HepG2 (cell line): ENCODE results near the gene MSI2. TPM values are rescaled to one million over a fixed set of nuclear protein-coding genes. Genes with fewer than 3 reads are reported as not detected.

Source experiments
- CHD4 ChIP-seq: fragments of 200-600 bp; sonication (generic); IDR thresholded peaks from 2 replicates; pipeline ENCODE4 v1.7.0; 2017; ENCODE audit warnings: mild to moderate bottlenecking, low read length, borderline replicate concordance
- DMAP1 ChIP-seq: IDR thresholded peaks from 2 replicates; pipeline ENCODE4 v1.6.1; 2016
- EED ChIP-seq: sonication (generic); formaldehyde crosslinking; IDR thresholded peaks from 2 replicates; pipeline ENCODE4 v1.5.0; 2020; ENCODE audit warnings: mild to moderate bottlenecking, missing genetic modification reagents
- EP300 ChIP-seq, 3 experiments: sonication (generic) in 1 of 3; formaldehyde crosslinking in 1 of 3; IDR thresholded peaks; 2 replicates each; pipeline versions ENCODE4 v1.5.1 to v1.6.1; 2011 to 2020; ENCODE audit warnings: low read depth in 2 of 3, low read length in 2 of 3, borderline replicate concordance in 1 of 3, improper control_type of control experiment in 1 of 3, mild to moderate bottlenecking in 1 of 3, missing genetic modification reagents in 1 of 3, moderate library complexity in 1 of 3
- FOXP1 ChIP-seq, 2 experiments: fragments of 450-650 bp in 1 of 2; IDR thresholded peaks; 2 replicates each; pipeline ENCODE4 v1.6.1; 2017 to 2018; ENCODE audit warnings: antibody characterized with exemption in 1 of 2
- HIVEP1 ChIP-seq: sonication (generic); formaldehyde crosslinking; IDR thresholded peaks from 2 replicates; pipeline ENCODE4 v1.4.0; 2020; ENCODE audit warnings: mild to moderate bottlenecking, missing genetic modification reagents
- HMG20A ChIP-seq: IDR thresholded peaks from 2 replicates; pipeline ENCODE4 v1.6.1; 2016; ENCODE audit warnings: borderline replicate concordance
- HNRNPLL ChIP-seq: fragments of 200-400 bp; formaldehyde crosslinking; IDR thresholded peaks from 2 replicates; pipeline ENCODE4 v1.6.1; 2017; ENCODE audit warnings: mild to moderate bottlenecking, low read depth, low read length; ENCODE audit not compliant: poor library complexity, severe bottlenecking
- NCOA2 ChIP-seq: sonication (generic); formaldehyde crosslinking; IDR thresholded peaks from 2 replicates; pipeline ENCODE4 v1.8.0; 2022; ENCODE audit warnings: inconsistent platforms
- NCOR1 ChIP-seq: fragments of 200-600 bp; sonication (generic); IDR thresholded peaks from 2 replicates; pipeline ENCODE4 v1.7.0; 2017; ENCODE audit warnings: antibody characterized with exemption, low read length, borderline replicate concordance
- PLRG1 ChIP-seq: fragments of 450-650 bp; conservative IDR thresholded peaks from 2 replicates; pipeline ENCODE4 v1.6.1; 2016
- RXRA ChIP-seq: sonication (generic); formaldehyde crosslinking; IDR thresholded peaks from 2 replicates; pipeline ENCODE4 v1.5.1; 2020; ENCODE audit warnings: missing genetic modification reagents
- SP5 ChIP-seq: IDR thresholded peaks from 2 replicates; pipeline ENCODE4 v1.6.1; 2016; ENCODE audit warnings: low read depth, borderline replicate concordance
- U2AF1 ChIP-seq: fragments of 200-400 bp; formaldehyde crosslinking; optimal IDR thresholded peaks from 2 replicates; pipeline ENCODE3; 2017; ENCODE audit warnings: mild to moderate bottlenecking, low read depth, low read length
- ZFP1 ChIP-seq: IDR thresholded peaks from 2 replicates; pipeline ENCODE4 v1.6.1; 2016
- ZKSCAN8 ChIP-seq: IDR thresholded peaks from 2 replicates; pipeline ENCODE4 v1.6.1; 2016; ENCODE audit warnings: borderline replicate concordance, missing genetic modification reagents, missing compliant biosample characterization
- ZMAT3 ChIP-seq: sonication (generic); formaldehyde crosslinking; conservative IDR thresholded peaks from 2 replicates; pipeline ENCODE4 v1.7.0; 2021; ENCODE audit warnings: missing genetic modification reagents
- ZNF10 ChIP-seq: sonication (generic); formaldehyde crosslinking; IDR thresholded peaks from 2 replicates; pipeline ENCODE4 v1.4.0; 2020; ENCODE audit warnings: mild to moderate bottlenecking, low read depth, missing genetic modification reagents, borderline replicate concordance
- ZNF12 ChIP-seq: sonication (generic); formaldehyde crosslinking; IDR thresholded peaks from 2 replicates; pipeline ENCODE4 v1.5.0; 2020; ENCODE audit warnings: missing genetic modification reagents
- ZNF792 ChIP-seq: IDR thresholded peaks from 2 replicates; pipeline ENCODE4 v1.6.1; 2016
- ZNF850 ChIP-seq: sonication (generic); formaldehyde crosslinking; conservative IDR thresholded peaks from 2 replicates; pipeline ENCODE4 v1.9.0; 2021; ENCODE audit warnings: mild to moderate bottlenecking, missing genetic modification reagents
- polyA plus RNA-seq, 8 experiments: library from polyadenylated mRNA; depleted of rRNA in 3 of 8; stranded (reverse) in 7 of 8; unstranded in 1 of 8; fragments of >200 nt; fragmentation: Illumina TruSeq in 4 of 8; extraction: Trizol in 4 of 8; gene quantifications; 2 replicates each; pipeline versions ENCODE4 v1.2.1 to v1.2.3, GENCODE V29; 2011 to 2016; ENCODE audit warnings: low read depth in 4 of 8, missing spikeins in 1 of 8, mixed read lengths in 1 of 8; ENCODE audit not compliant: insufficient read depth in 1 of 8
- total RNA-seq, 5 experiments: library from RNA; depleted of rRNA; stranded (reverse); fragments of >200 nt; fragmentation: Illumina TruSeq; extraction: Trizol; gene quantifications; 2 replicates each; pipeline ENCODE4 v1.2.3, GENCODE V29; 2016; ENCODE audit warnings: low read depth in 1 of 5
- TF ChIP-seq, protein P1 (sequence below): sonication (generic); formaldehyde crosslinking; IDR thresholded peaks from 2 replicates; pipeline ENCODE4 v1.4.0; 2020; ENCODE audit warnings: missing genetic modification reagents
- TF ChIP-seq, protein P2 (sequence below): sonication (generic); formaldehyde crosslinking; conservative IDR thresholded peaks from 2 replicates; pipeline ENCODE4 v1.4.0; 2020; ENCODE audit warnings: missing genetic modification reagents
- TF ChIP-seq, protein P3 (sequence below): sonication (generic); formaldehyde crosslinking; IDR thresholded peaks from 2 replicates; pipeline ENCODE4 v1.4.0; 2020; ENCODE audit warnings: low read depth, mild to moderate bottlenecking, missing genetic modification reagents
- TF ChIP-seq, protein P4 (sequence below): sonication (generic); formaldehyde crosslinking; IDR thresholded peaks from 2 replicates; pipeline ENCODE4 v1.5.0; 2020; ENCODE audit warnings: mild to moderate bottlenecking, missing genetic modification reagents, borderline replicate concordance

The MSI2 gene
- total and polyA plus RNA-seq, 2 of the 13 experiments (the other 11 are each of a cell fraction or from before 2014, with no cell fraction given), result 77.5 to 78.4 TPM

DNA sequence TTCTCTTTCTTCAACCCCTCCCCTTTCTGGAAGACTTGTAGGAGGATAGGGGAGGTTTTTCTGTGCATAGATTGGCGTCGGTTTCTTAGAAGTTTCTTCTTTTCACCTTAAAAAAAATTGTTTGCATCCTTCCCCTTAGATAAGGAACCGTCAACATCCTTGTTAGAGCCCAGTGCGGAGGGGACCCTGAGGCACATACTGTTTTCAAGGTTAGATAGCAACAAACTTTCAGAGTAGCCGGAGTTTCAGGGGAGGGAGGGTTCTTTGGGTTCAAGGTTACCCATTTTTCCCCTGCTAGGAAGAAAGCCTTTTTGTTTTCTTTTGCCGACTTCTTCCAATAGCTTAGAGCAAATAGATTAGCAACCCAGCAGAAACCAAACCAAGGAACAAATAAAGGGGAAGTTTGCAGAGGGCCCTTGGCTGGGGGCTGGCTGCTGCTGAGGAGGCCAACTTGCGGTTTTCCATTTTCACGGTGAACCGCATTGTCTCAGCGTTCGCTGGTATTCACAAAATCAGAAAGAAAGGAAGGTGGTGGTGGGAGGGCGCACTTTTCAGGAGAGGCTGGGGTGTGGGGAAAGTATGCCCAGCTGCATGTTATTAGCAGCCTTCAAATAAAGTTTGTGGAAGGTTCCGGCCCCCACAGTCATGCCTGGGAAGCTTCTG lies 28.8 kb downstream of the MSI2 start (continued):
- TF ChIP-seq, protein P1, sequence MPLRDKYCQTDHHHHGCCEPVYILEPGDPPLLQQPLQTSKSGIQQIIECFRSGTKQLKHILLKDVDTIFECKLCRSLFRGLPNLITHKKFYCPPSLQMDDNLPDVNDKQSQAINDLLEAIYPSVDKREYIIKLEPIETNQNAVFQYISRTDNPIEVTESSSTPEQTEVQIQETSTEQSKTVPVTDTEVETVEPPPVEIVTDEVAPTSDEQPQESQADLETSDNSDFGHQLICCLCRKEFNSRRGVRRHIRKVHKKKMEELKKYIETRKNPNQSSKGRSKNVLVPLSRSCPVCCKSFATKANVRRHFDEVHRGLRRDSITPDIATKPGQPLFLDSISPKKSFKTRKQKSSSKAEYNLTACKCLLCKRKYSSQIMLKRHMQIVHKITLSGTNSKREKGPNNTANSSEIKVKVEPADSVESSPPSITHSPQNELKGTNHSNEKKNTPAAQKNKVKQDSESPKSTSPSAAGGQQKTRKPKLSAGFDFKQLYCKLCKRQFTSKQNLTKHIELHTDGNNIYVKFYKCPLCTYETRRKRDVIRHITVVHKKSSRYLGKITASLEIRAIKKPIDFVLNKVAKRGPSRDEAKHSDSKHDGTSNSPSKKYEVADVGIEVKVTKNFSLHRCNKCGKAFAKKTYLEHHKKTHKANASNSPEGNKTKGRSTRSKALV (CRISPR knock-in tag), result no peak
- TF ChIP-seq EED (CRISPR knock-in tag) (no peak), HNRNPLL (peak; percentile 45), SP5 (0 out of 2 replicates have a peak, but pooled peaks have one; percentile 47), RXRA (CRISPR knock-in tag) (peak; percentile 51; the same call in 1 of the 2 replicates), ZNF10 (CRISPR knock-in tag) (no peak), ZNF792 (CRISPR knock-in tag) (peak; percentile 56; the same call in 1 of the 2 replicates), FOXP1 (IDR thresholded peaks at IDR 0.05) (no peak), FOXP1 (CRISPR knock-in tag; IDR thresholded peaks at IDR 0.05) (peak; percentile 45; the same call in 1 of the 2 replicates), ZMAT3 (no peak), DMAP1 (peak; percentile 41; the same call in 1 of the 2 replicates), CHD4 (0 out of 2 replicates have a peak, but pooled peaks have one; percentile 55), EP300 (IDR thresholded peaks at IDR 0.05; ENCODE audit: low read depth in 2 of 2, low read length in 2 of 2) (peak in 1 of 2 experiments; percentile 78; a peak in 2 of 4 replicates), EP300 (CRISPR knock-in tag; IDR thresholded peaks at IDR 0.05; ENCODE audit: borderline replicate concordance) (peak; percentile 65; the same call in 1 of the 2 replicates), ZKSCAN8 (CRISPR knock-in tag) (0 out of 2 replicates have a peak, but pooled peaks have one; percentile 12), ZNF850 (CRISPR knock-in tag) (no peak), ZNF12 (no peak), NCOA2 (CRISPR knock-in tag) (peak; percentile 83), HMG20A (CRISPR knock-in tag) (no peak; the same call in 1 of the 2 replicates), PLRG1 (no peak), HIVEP1 (CRISPR knock-in tag) (no peak), ZFP1 (CRISPR knock-in tag) (no peak), NCOR1 (peak; percentile 53; the same call in 1 of the 2 replicates), U2AF1 (no peak)
- TF ChIP-seq, protein P2, sequence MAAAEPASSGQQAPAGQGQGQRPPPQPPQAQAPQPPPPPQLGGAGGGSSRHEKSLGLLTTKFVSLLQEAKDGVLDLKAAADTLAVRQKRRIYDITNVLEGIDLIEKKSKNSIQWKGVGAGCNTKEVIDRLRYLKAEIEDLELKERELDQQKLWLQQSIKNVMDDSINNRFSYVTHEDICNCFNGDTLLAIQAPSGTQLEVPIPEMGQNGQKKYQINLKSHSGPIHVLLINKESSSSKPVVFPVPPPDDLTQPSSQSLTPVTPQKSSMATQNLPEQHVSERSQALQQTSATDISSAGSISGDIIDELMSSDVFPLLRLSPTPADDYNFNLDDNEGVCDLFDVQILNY, result no peak
- TF ChIP-seq, protein P3, sequence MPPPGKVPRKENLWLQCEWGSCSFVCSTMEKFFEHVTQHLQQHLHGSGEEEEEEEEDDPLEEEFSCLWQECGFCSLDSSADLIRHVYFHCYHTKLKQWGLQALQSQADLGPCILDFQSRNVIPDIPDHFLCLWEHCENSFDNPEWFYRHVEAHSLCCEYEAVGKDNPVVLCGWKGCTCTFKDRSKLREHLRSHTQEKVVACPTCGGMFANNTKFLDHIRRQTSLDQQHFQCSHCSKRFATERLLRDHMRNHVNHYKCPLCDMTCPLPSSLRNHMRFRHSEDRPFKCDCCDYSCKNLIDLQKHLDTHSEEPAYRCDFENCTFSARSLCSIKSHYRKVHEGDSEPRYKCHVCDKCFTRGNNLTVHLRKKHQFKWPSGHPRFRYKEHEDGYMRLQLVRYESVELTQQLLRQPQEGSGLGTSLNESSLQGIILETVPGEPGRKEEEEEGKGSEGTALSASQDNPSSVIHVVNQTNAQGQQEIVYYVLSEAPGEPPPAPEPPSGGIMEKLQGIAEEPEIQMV (CRISPR knock-in tag), result no peak
- TF ChIP-seq, protein P4, sequence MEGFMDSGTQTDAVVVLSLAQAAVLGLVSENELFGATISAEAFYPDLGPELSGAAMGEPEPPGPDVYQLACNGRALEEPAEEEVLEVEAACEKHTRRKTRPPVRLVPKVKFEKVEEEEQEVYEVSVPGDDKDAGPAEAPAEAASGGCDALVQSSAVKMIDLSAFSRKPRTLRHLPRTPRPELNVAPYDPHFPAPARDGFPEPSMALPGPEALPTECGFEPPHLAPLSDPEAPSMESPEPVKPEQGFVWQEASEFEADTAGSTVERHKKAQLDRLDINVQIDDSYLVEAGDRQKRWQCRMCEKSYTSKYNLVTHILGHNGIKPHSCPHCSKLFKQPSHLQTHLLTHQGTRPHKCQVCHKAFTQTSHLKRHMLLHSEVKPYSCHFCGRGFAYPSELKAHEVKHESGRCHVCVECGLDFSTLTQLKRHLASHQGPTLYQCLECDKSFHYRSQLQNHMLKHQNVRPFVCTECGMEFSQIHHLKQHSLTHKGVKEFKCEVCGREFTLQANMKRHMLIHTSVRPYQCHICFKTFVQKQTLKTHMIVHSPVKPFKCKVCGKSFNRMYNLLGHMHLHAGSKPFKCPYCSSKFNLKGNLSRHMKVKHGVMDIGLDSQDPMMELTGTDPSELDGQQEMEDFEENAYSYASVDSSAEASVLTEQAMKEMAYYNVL (CRISPR knock-in tag), result peak; percentile 68; the same call in 1 of the 2 replicates
